GM19193 (cell line): ENCODE data around the gene ANKRD34A.

Experiments
- POLR2A ChIP-seq: IDR thresholded peaks from 4 replicates; pipeline ENCODE4 v1.6.1; 2011; ENCODE audit not compliant: insufficient read depth, insufficient read length; ENCODE audit errors: extremely low read depth

Gene ANKRD34A

GRCh38 chr1:145993618-145994390 lies 29.4 kb upstream of the ANKRD34A start:
- peak; percentile 22 for TF ChIP-seq POLR2A

- no peak for TF ChIP-seq POLR2A
Measured at GRCh38 chr1:145992958-145993617, 28.7 kb upstream of the ANKRD34A start.

- TF ChIP-seq POLR2A = no peak
Measured at GRCh38 chr1:145992502-145992936, 28.1 kb upstream of the ANKRD34A start.

- peak; percentile 68 for TF ChIP-seq POLR2A
Measured at GRCh38 chr1:145991735-145992412, 27.5 kb upstream of the ANKRD34A start.

GRCh38 chr1:145990249-145990855 lies 26.0 kb upstream of the ANKRD34A start:
- TF ChIP-seq POLR2A = no peak

GRCh38 chr1:145988773-145989172 lies 24.4 kb upstream of the ANKRD34A start:
- TF ChIP-seq POLR2A = no peak

GRCh38 chr1:145987926-145988325 lies 23.6 kb upstream of the ANKRD34A start:
- TF ChIP-seq POLR2A = no peak

- no peak for TF ChIP-seq POLR2A
Measured at GRCh38 chr1:145986551-145986950, 22.2 kb upstream of the ANKRD34A start.

- no peak for TF ChIP-seq POLR2A
Measured at GRCh38 chr1:145985502-145986439, 21.4 kb upstream of the ANKRD34A start.

- TF ChIP-seq POLR2A = no peak
Measured at GRCh38 chr1:145985129-145985501, 20.7 kb upstream of the ANKRD34A start.

GRCh38 chr1:145983960-145984830 lies 19.8 kb upstream of the ANKRD34A start:
- TF ChIP-seq POLR2A = no peak

- TF ChIP-seq POLR2A = no peak
Measured at GRCh38 chr1:145983206-145983675, 18.9 kb upstream of the ANKRD34A start.
